Activated CD8-positive, alpha-beta T cell treated with anti-CD3 and anti-CD28 coated beads for 36 hours (primary cell): ENCODE results near the gene WDR17. TPM values are rescaled to one million over a fixed set of nuclear protein-coding genes. Genes with fewer than 3 reads are reported as not detected.

Experiments used
- ATAC-seq: fragments of 200-7000 bp; cut with Tn5 transposase; one replicate; pipeline ENCODE4 v1.10.0; 2021; ENCODE audit warnings: mild to moderate bottlenecking, moderate library complexity
- CTCF ChIA-PET: fragments of 350-600 bp; sonication (Branson Sonifier 250); formaldehyde crosslinking; loops from one replicate; lab custom pipeline; 2021; ENCODE audit warnings: antibody characterized with exemption; lab: Charles Lee
- POLR2A ChIA-PET: fragments of 350-600 bp; sonication (Branson Sonifier 250); formaldehyde crosslinking; loops from one replicate; lab custom pipeline; 2021; ENCODE audit warnings: antibody characterized with exemption; lab: Charles Lee
- DNase-seq: peaks from one replicate; pipeline ENCODE4 v3.0.0-alpha.2; 2020
- H3K27ac Mint-ChIP-seq: one replicate; pipeline ENCODE4 v1.8.0; 2021; ENCODE audit warnings: mild to moderate bottlenecking, mixed read lengths
- H3K27me3 Mint-ChIP-seq: one replicate; pipeline ENCODE4 v1.8.0; 2021; ENCODE audit warnings: mixed read lengths
- H3K36me3 Mint-ChIP-seq: one replicate; pipeline ENCODE4 v1.8.0; 2021; ENCODE audit warnings: low read depth, mixed read lengths
- H3K4me1 Mint-ChIP-seq: one replicate; pipeline ENCODE4 v1.8.0; 2021; ENCODE audit warnings: low read depth, mixed read lengths
- H3K4me3 Mint-ChIP-seq: one replicate; pipeline ENCODE4 v1.8.0; 2021; ENCODE audit warnings: mild to moderate bottlenecking, moderate library complexity, mixed read lengths
- H3K9me3 Mint-ChIP-seq: one replicate; pipeline ENCODE4 v1.8.0; 2021; ENCODE audit warnings: mixed read lengths
- intact Hi-C: fragments of 100-400 bp; cut with micrococcal nuclease; formaldehyde crosslinking; loops from one replicate; pipeline ENCODE4 v1.10.0; 2022
- total RNA-seq, 2 experiments: library from RNA; stranded (reverse); gene quantifications; one replicate each; pipeline ENCODE4 v1.2.3, GENCODE V29; 2021
- TF ChIP-seq, protein P1 (sequence below): fragments of 200-600 bp; IDR thresholded peaks from one replicate; pipeline ENCODE4 v1.8.0; 2022; ENCODE audit warnings: antibody characterized with exemption, mild to moderate bottlenecking

The WDR17 gene
- total RNA-seq, 2 experiments from 2014 or later = 0.63 to 1.5 TPM

DNA sequence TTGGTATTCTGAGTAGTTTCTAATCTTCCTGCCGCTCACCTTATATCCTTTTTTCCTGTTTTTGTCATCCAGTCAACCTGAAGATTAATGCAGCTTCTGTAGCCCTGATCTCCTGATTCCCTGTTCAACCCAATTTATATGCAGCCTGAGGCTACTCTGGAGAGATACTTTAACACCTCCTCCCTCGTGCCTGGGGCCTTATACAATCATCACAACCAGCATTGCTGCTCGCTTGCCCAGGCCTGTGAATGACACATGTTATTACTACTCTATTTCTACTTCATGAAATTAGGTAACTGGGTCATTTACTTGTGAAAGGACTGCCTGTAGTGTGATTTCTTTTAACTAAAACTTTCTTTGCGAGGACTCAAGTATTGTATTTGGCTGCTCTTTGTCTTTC is 33.7 kb upstream of the WDR17 start:
- H3K36me3 Mint-ChIP-seq = no peaks in the 10 kb centered on the region
- POLR2A ChIA-PET = interaction anchor here (0.8 kb wide), 1 partner anchor 299 kb away, joined by 3 read pairs; no protein-coding TSS in a partner anchor
- no peak for DNase-seq
- intact Hi-C loops = loop anchor here (10.0 kb wide), 1 partner anchor 313 kb away; no protein-coding TSS in a partner anchor
- TF ChIP-seq, protein P1, sequence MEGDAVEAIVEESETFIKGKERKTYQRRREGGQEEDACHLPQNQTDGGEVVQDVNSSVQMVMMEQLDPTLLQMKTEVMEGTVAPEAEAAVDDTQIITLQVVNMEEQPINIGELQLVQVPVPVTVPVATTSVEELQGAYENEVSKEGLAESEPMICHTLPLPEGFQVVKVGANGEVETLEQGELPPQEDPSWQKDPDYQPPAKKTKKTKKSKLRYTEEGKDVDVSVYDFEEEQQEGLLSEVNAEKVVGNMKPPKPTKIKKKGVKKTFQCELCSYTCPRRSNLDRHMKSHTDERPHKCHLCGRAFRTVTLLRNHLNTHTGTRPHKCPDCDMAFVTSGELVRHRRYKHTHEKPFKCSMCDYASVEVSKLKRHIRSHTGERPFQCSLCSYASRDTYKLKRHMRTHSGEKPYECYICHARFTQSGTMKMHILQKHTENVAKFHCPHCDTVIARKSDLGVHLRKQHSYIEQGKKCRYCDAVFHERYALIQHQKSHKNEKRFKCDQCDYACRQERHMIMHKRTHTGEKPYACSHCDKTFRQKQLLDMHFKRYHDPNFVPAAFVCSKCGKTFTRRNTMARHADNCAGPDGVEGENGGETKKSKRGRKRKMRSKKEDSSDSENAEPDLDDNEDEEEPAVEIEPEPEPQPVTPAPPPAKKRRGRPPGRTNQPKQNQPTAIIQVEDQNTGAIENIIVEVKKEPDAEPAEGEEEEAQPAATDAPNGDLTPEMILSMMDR = no peak
- H3K27ac Mint-ChIP-seq = no peak overlapping the region
- peaks cover 2% of the 10 kb centered on the region for H3K4me1 Mint-ChIP-seq
- CTCF ChIA-PET = no interaction called here
- no peak overlapping the region for H3K4me3 Mint-ChIP-seq
- H3K9me3 Mint-ChIP-seq = no peaks in the 10 kb centered on the region
- H3K27me3 Mint-ChIP-seq = no peaks in the 10 kb centered on the region
- no peak for ATAC-seq

DNA sequence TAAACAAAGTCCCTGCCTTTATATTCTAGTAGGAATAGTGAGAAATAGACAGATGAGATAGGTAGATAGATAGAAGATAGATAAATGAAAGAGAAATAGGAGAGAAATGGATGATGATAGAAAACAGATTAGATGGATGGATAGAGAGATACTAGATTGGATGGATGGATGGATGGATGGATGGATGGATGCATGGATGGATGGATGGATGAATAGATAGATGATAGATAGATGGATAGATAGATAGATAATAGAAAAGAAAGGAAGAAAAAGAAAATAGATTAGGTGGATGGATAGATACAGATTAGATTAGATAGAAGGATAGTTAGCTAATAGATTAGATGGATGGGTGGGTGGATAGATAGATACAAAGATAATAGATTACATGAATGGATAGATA is 33.2 kb upstream of the WDR17 start:
- intact Hi-C loops = loop anchor here (10.0 kb wide), 1 partner anchor 312 kb away; no protein-coding TSS in a partner anchor
- POLR2A ChIA-PET = no interaction called here
- Mint-ChIP-seq H3K4me1 (peaks cover 2% of the 10 kb centered on the region), H3K27ac (no peak overlapping the region), H3K9me3 (no peaks in the 10 kb centered on the region), H3K36me3 (no peaks in the 10 kb centered on the region), H3K4me3 (no peak overlapping the region), H3K27me3 (no peaks in the 10 kb centered on the region)
- DNase-seq (no peak), ATAC-seq (no peak)
- CTCF ChIA-PET = no interaction called here
- TF ChIP-seq, protein P1 = no peak

DNA sequence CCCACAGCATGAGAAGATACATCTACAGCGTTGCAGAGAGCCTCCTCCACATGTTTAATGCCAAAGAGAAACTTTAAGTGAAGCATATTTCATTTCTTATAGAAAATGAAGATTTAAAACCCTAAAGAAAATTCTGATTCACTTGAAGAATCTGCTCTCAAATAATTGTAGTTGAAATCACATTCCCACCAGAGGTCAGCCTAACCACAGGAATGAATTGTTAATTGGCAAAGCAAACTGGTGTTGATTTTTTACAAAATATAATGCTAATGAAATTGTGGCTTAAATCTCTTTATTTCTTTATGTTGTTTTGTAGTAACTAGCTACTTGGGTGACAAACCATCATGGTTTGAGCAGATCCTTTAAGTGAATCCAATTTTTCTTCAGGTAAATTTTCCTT is 31.1 kb upstream of the WDR17 start:
- TF ChIP-seq, protein P1 = no peak
- ChIA-PET POLR2A (no interaction called here), CTCF (interaction anchor here (1.8 kb wide), 1 partner anchor 306 kb away, joined by 14 read pairs; no protein-coding TSS in a partner anchor)
- no peaks in the 10 kb centered on the region for H3K36me3 Mint-ChIP-seq
- H3K9me3 Mint-ChIP-seq = peaks cover 1% of the 10 kb centered on the region
- no peak overlapping the region for H3K4me3 Mint-ChIP-seq
- DNase-seq (no peak), ATAC-seq (no peak)
- no peak overlapping the region for H3K27ac Mint-ChIP-seq
- peaks cover 2% of the 10 kb centered on the region for H3K4me1 Mint-ChIP-seq
- intact Hi-C loops = loop anchor here (10.0 kb wide), 1 partner anchor 310 kb away; no protein-coding TSS in a partner anchor
- H3K27me3 Mint-ChIP-seq = no peaks in the 10 kb centered on the region

DNA sequence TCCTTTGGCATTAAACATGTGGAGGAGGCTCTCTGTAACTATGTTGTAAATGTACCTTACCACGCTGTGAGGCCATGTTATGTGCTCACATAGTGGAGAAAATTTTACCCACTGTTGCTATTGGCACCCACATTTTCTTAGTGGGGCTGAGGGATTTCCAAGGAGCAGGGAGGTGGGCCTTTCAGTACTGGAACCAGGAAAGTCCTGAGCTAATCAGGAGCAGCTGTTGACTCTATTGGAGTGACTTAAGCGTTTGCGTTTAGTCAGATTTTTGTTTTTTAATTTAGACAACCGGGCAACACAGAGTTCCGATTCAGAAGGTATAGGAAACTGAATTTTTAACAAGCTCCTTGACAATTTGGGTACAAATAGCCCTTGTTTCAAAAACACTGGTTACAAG is 30.7 kb upstream of the WDR17 start:
- Mint-ChIP-seq H3K36me3 (no peaks in the 10 kb centered on the region), H3K27me3 (no peaks in the 10 kb centered on the region), H3K9me3 (peaks cover 5% of the 10 kb centered on the region), H3K4me3 (no peak overlapping the region), H3K4me1 (peaks cover 2% of the 10 kb centered on the region), H3K27ac (no peak overlapping the region)
- ChIA-PET CTCF (interaction anchor here (1.8 kb wide), 1 partner anchor 306 kb away, joined by 14 read pairs; no protein-coding TSS in a partner anchor), POLR2A (no interaction called here)
- no peak for ATAC-seq
- intact Hi-C loops = loop anchor here (10.0 kb wide), 1 partner anchor 310 kb away; no protein-coding TSS in a partner anchor
- TF ChIP-seq, protein P1 = no peak
- DNase-seq = no peak

DNA sequence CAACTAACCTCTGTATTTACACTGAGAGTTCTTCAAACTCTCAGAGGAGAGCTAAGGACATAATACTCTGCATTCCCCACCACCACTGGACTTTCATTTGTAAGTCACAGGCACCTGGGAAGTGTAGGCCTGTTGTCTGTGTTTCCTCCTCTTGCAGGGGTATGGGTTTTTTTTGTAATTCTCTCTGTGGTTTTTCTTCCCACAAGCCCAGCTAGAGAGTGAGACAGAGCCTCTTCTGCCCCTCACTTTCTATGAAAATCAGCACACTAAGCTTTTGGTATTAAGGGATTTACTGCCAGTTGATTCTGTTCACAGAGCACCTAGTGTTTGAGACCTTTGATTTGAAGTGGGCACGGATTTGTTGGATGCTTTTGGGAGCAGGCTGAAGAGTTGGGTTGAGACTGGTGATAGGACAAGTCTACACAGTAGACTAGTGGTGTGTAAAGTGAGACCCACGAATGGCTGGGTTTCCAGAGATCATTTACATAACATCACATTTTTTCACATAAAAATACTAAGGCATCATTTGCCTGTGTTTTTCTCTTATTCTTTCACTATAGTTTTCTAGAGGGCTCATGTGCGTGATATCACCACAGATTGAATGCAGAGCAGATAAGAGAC is 28.9 kb upstream of the WDR17 start:
- H3K4me3 Mint-ChIP-seq = no peak overlapping the region
- CTCF ChIA-PET = no interaction called here

More for the DNA sequence above, 28.9 kb upstream of the WDR17 start:
- ATAC-seq = no peak
- Mint-ChIP-seq H3K27me3 (peaks cover 4% of the 10 kb centered on the region), H3K4me1 (peaks cover 2% of the 10 kb centered on the region), H3K27ac (no peak overlapping the region), H3K36me3 (no peaks in the 10 kb centered on the region), H3K9me3 (peaks cover 6% of the 10 kb centered on the region)
- POLR2A ChIA-PET = interaction anchor here (1.0 kb wide), 1 partner anchor 16 kb away, joined by 3 read pairs; no protein-coding TSS in a partner anchor
- intact Hi-C loops = loop anchor here (10.0 kb wide), 1 partner anchor 308 kb away; no protein-coding TSS in a partner anchor
- TF ChIP-seq, protein P1 = no peak
- no peak for DNase-seq
